ENCODE data around the gene WDR37. TPM values are rescaled to one million over a fixed set of nuclear protein-coding genes. Genes with fewer than 3 reads are reported as not detected.

The WDR37 gene
- total RNA-seq, 1 donor from 2014 or later, result 20.8 TPM

DNA sequence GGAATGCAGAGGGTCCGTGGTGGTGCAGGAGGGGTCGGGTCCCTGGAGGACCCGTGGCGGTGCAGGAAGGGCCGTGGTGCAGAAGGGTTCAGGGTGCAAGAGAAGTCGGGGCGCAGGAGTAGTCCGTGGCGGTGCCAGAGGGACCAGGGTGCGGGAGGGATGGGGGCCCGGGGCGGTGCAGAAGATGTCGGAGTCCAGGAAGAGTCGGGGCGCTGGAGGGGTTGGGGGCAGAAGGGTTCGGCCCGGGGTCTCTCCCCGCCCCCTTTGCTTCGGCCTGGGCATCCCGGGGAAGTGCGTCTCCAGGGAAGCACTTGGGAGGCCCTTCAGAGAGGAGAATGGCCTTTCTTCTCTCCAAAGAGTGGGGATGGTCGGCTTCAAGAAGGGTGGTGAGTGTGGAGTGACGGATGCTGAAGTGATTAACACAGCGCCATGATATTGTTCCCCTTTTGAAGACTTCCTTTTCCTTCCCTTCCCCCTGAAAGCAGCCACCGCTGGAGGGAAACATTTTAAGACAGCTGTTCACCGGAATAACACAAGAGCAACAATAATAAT lies 997 bp downstream of the WDR37 start:
- H3K4me1 Mint-ChIP-seq, result peaks cover 48% of the 10 kb centered on the region
- H3K4me3 Mint-ChIP-seq, result peak overlapping the region; percentile 94
- H3K27me3 Mint-ChIP-seq (ENCODE audit: low read depth), result no peaks in the 10 kb centered on the region
- H3K36me3 Mint-ChIP-seq, result peaks cover 6% of the 10 kb centered on the region
- H3K27ac Mint-ChIP-seq, result peak overlapping the region; percentile 85
- no peaks in the 10 kb centered on the region for H3K9me3 Mint-ChIP-seq
- TF ChIP-seq, protein P1, sequence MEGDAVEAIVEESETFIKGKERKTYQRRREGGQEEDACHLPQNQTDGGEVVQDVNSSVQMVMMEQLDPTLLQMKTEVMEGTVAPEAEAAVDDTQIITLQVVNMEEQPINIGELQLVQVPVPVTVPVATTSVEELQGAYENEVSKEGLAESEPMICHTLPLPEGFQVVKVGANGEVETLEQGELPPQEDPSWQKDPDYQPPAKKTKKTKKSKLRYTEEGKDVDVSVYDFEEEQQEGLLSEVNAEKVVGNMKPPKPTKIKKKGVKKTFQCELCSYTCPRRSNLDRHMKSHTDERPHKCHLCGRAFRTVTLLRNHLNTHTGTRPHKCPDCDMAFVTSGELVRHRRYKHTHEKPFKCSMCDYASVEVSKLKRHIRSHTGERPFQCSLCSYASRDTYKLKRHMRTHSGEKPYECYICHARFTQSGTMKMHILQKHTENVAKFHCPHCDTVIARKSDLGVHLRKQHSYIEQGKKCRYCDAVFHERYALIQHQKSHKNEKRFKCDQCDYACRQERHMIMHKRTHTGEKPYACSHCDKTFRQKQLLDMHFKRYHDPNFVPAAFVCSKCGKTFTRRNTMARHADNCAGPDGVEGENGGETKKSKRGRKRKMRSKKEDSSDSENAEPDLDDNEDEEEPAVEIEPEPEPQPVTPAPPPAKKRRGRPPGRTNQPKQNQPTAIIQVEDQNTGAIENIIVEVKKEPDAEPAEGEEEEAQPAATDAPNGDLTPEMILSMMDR (IDR thresholded peaks at IDR 0.05; ENCODE audit: unreplicated experiment), result no peak
- no peak for DNase-seq (ENCODE audit: low spot score in 2 of 2, unreplicated experiment in 2 of 2)

DNA sequence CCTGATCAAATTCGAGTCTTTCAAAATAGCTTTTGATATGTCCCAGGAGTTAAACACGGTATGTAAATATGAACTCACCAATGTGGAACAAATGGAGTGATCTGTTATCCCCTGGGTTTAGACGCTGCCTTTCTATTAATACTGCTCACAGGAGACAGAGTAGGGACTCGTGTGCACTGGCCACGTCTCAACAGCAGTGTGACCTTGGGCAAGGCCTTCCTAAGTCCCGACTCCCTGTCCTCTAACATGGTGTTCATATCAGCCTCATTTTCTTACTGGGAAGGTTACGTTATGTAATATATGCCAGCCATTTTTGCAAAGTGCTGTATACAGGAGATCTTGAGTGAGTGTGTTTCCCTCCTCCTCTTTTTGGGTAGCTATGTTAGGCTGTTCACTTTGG lies 1.8 kb downstream of the WDR37 start:
- Mint-ChIP-seq H3K27me3 (ENCODE audit: low read depth) (no peaks in the 10 kb centered on the region), H3K36me3 (no peaks in the 10 kb centered on the region), H3K4me3 (peak overlapping the region; percentile 94), H3K9me3 (no peaks in the 10 kb centered on the region), H3K27ac (peak overlapping the region; percentile 85), H3K4me1 (peaks cover 49% of the 10 kb centered on the region)
- TF ChIP-seq, protein P1 (IDR thresholded peaks at IDR 0.05; ENCODE audit: unreplicated experiment), result no peak
- DNase-seq (ENCODE audit: low spot score in 2 of 2, unreplicated experiment in 2 of 2), result no peak

DNA sequence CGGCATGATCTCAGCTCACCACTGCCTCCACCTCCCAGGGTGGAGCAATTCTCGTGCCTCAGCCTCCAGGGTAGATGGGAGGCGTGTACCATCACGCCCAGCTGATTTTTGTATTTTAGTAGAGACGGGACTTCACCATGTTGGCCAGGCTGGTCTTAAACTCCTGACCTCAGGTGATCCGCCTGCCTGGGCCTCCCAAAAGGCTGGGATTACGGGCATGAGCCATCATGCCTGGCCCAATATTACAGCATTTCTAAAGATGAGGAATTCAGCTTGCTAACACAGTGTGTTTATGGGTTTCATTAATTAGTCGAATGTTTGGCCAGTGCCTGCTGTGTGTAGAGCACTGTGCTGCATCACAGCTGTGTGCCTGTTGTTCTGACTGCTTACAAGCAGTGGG lies 3.7 kb downstream of the WDR37 start:
- Mint-ChIP-seq H3K27me3 (ENCODE audit: low read depth) (no peaks in the 10 kb centered on the region), H3K9me3 (peaks cover 3% of the 10 kb centered on the region), H3K27ac (no peak overlapping the region), H3K4me1 (peaks cover 33% of the 10 kb centered on the region), H3K4me3 (no peak overlapping the region), H3K36me3 (peaks cover 6% of the 10 kb centered on the region)
- DNase-seq (ENCODE audit: low spot score in 2 of 2, unreplicated experiment in 2 of 2), result no peak
- TF ChIP-seq, protein P1 (IDR thresholded peaks at IDR 0.05; ENCODE audit: unreplicated experiment), result no peak

DNA sequence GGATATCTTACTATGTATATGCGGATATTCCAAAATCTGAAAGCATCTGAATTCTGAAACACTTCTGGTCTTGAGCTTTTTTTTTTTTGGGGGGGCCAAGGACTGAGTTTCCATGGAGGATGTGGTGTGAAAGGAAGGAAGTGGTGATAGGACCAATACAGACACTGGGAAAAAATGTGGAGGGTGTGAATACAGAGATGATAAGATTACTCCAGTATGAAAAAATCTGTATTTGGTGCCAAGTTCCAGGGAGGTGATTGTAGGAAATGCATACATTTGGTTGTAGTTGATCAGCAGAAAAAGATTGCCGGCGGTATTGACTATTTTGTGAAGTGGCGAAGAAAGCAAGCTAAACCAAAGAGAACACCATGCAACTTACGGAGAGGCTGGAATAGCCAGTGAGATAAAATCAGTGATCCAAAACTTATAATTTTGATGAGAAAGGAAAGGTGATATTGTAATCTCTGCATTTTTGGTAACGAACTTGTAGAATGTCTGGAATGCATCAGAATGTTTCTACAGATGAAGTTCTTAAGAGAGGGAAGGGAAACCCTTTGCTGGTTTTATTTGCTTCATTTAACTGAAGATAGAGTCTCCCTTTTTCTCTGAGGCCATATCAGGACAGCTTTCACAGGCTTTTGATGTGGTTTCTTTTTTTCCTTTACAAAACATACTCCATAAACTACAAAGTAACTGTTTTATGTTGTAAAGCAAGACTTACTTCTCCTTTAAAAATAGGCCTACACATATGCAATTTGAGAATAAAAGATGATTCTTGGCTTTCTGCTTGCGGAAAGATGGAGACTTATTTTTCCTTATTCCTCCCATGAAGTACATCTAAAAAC lies 6.0 kb downstream of the WDR37 start:
- H3K36me3 Mint-ChIP-seq, result peaks cover 6% of the 10 kb centered on the region
- no peak for DNase-seq (ENCODE audit: low spot score in 2 of 2, unreplicated experiment in 2 of 2)

DNA sequence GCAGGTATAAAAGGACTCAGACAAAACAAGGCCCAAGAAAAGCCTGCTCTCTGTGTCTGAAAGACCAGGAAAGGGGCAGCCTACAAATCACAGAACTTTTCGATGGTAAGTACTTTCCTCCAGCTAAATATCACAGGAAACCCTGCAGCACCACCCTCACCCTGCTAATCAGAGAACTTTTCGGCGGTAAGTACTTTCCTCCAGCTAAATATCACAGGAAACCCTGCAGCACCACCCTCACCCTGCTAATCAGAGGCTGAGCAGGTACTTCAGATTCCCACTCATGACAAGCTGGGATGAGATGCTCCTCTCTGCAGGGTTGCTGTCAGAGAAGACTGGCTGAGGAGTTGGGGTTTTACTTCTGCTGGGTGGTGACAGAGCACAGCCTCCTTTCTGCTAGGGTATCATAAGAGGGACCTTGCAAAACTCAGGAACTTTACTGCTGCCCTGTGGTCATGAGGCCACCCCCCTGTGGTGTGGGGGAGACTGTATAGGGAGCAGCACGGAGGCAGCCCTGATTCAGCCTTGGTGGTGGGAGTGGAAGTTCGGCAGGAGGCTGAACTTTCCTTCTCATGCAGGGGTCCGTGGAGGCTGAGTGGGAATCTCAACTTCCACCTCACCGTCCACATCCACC lies 7.2 kb downstream of the WDR37 start:
- H3K9me3 Mint-ChIP-seq, result peaks cover 3% of the 10 kb centered on the region

More for the DNA sequence above, 6.0 kb downstream of the WDR37 start:
- TF ChIP-seq, protein P1 (IDR thresholded peaks at IDR 0.05; ENCODE audit: unreplicated experiment), result no peak
- H3K27me3 Mint-ChIP-seq (ENCODE audit: low read depth), result no peaks in the 10 kb centered on the region
- H3K4me3 Mint-ChIP-seq, result no peak overlapping the region
- H3K9me3 Mint-ChIP-seq, result peaks cover 3% of the 10 kb centered on the region
- peak overlapping the region; percentile 47 for H3K27ac Mint-ChIP-seq
- H3K4me1 Mint-ChIP-seq, result peaks cover 21% of the 10 kb centered on the region

More for the DNA sequence above, 7.2 kb downstream of the WDR37 start:
- Mint-ChIP-seq H3K27me3 (ENCODE audit: low read depth) (no peaks in the 10 kb centered on the region), H3K36me3 (peaks cover 6% of the 10 kb centered on the region), H3K4me3 (no peak overlapping the region), H3K27ac (no peak overlapping the region), H3K4me1 (peaks cover 10% of the 10 kb centered on the region)
- DNase-seq (ENCODE audit: low spot score in 2 of 2, unreplicated experiment in 2 of 2), result no peak
- TF ChIP-seq, protein P1 (IDR thresholded peaks at IDR 0.05; ENCODE audit: unreplicated experiment), result no peak
